Dermis lymphatic vessel endothelial cell (primary cell): ENCODE measurements around the gene KLHDC4. TPM values are rescaled to one million over a fixed set of nuclear protein-coding genes. Genes with fewer than 3 reads are reported as not detected.

ENCODE experiments used
- total RNA-seq: library from RNA; depleted of rRNA; stranded (reverse); fragments of >200 nt; gene quantifications from 2 replicates; pipeline ENCODE4 v1.2.1, GENCODE V29; 2014

The KLHDC4 gene
- 15.2 and 22.8 TPM in 2 replicates for total RNA-seq

DNA sequence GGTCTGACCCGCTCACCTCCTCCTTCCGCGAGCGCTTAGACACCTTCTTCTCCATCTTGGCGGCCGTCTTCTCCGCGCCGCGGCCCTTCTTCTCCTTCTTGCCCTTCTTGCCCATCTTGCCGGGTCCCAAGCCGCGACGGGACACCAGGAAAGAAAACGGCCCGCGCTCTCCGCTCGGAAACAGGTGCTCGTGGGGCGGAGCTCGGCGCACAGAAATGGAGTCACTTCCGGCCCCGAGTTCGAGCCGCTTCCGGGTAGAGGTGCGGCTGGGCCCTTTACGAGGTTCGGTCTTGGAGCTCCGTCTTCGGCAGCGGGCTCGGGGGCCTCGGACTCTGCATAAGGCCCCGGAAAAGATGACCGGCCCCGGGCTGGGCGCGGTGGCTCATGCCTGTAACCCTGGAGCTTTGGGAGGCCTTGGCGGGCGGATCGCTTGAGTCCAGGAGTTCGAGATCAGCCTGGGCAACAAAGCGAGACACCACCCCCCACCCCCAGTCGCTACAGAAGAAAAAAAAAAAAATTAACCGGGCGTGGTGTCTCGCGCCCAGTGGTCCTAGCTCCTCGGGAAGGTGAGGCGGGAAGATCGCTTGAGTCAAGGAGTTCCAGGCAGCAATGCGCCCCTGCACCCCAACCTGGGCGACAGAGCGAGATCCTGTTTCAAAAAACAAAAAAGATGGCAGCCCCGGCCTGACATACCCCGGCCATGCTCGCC lies at the start of gene KLHDC4:
TSS of gene KLHDC4 (minus strand) at position 211 of the 709 bp plus-strand sequence. CDS start at position 115, 96 bp downstream.

Other genes starting within 250 kb of the KLHDC4 start
- 0.43 and 1.5 TPM in 2 replicates for gene JPH3, start 163.5 kb downstream of the KLHDC4 start, total RNA-seq
- gene SLC7A5, start 103.5 kb upstream of the KLHDC4 start, total RNA-seq, result 2.0 and 4.2 TPM in 2 replicates
- not detected in 2 replicates for gene CA5A, start 170.5 kb upstream of the KLHDC4 start, total RNA-seq
- gene BANP, start 185.4 kb upstream of the KLHDC4 start, total RNA-seq, result 9.8 and 14.5 TPM in 2 replicates